ENCODE measurements around the gene RGS13.

Gene RGS13

GRCh38 chr1:192689459-192689858, 53.5 kb downstream of the RGS13 start:
- DNase-seq = no peak

GRCh38 chr1:192691041-192691440, 55.1 kb downstream of the RGS13 start:
- peak; percentile 80 for DNase-seq

GRCh38 chr1:192696082-192696481, 60.1 kb downstream of the RGS13 start:
- DNase-seq = no peak

- DNase-seq = no peak
Observed at GRCh38 chr1:192697771-192698170, 61.8 kb downstream of the RGS13 start.

GRCh38 chr1:192698731-192699130, 62.8 kb downstream of the RGS13 start:
- no peak for DNase-seq

GRCh38 chr1:192700834-192701271, 64.9 kb downstream of the RGS13 start:
- no peak for DNase-seq

- DNase-seq = no peak
Observed at GRCh38 chr1:192702212-192702902, 66.4 kb downstream of the RGS13 start.

GRCh38 chr1:192703283-192704206, 67.6 kb downstream of the RGS13 start:
- DNase-seq = no peak

GRCh38 chr1:192705510-192705909, 69.6 kb downstream of the RGS13 start:
- no peak for DNase-seq

- DNase-seq = no peak
Observed at GRCh38 chr1:192706936-192707335, 71.0 kb downstream of the RGS13 start.

- DNase-seq = no peak
Observed at GRCh38 chr1:192707978-192708547, 72.1 kb downstream of the RGS13 start.

GRCh38 chr1:192709544-192709943, 73.6 kb downstream of the RGS13 start:
- no peak for DNase-seq

Data from NCI-H748 treated with DMSO at 0.1 percent for 48 hours (cell line).